H1 (cell line): ENCODE measurements around the gene PDRG1. TPM values are rescaled to one million over a fixed set of nuclear protein-coding genes. Genes with fewer than 3 reads are reported as not detected.

ENCODE experiments used
- CHD7 ChIP-seq: fragments of 300-600 bp; sonication (generic); IDR thresholded peaks from 2 replicates; pipeline ENCODE4 v1.7.1; 2012; ENCODE audit warnings: low read length, moderate library complexity, mild to moderate bottlenecking, inconsistent platforms; ENCODE audit not compliant: insufficient replicate concordance
- KDM4A ChIP-seq: IDR thresholded peaks from one replicate; pipeline ENCODE4 v1.7.1; 2012; ENCODE audit warnings: low read depth, mild to moderate bottlenecking, moderate library complexity, low read length, inconsistent platforms; ENCODE audit not compliant: severe bottlenecking
- PHF8 ChIP-seq: fragments of 200-600 bp; sonication (generic); conservative IDR thresholded peaks from 2 replicates; pipeline ENCODE4 v1.7.1; 2012; ENCODE audit warnings: low read depth, mild to moderate bottlenecking, inconsistent platforms, low read length, moderate library complexity
- POLR2AphosphoS5 ChIP-seq: IDR thresholded peaks from 2 replicates; pipeline ENCODE4 v1.6.1; 2011; ENCODE audit warnings: low read depth, low read length
- SAP30 ChIP-seq: fragments of 300-600 bp; sonication (generic); IDR thresholded peaks from 2 replicates; pipeline ENCODE4 v1.7.1; 2012; ENCODE audit warnings: low read length, moderate library complexity, mild to moderate bottlenecking, inconsistent platforms; ENCODE audit not compliant: insufficient read depth, insufficient replicate concordance
- SIRT6 ChIP-seq: IDR thresholded peaks from one replicate; pipeline ENCODE4 v1.7.1; 2012; ENCODE audit warnings: low read length, inconsistent platforms
- SP4 ChIP-seq: IDR thresholded peaks from 2 replicates; pipeline ENCODE4 v1.6.1; 2012; ENCODE audit warnings: low read length, inconsistent platforms
- TAF1 ChIP-seq: IDR thresholded peaks from 2 replicates; pipeline ENCODE4 v1.6.1; 2011; ENCODE audit warnings: mild to moderate bottlenecking, low read depth, low read length
- TAF7 ChIP-seq: optimal IDR thresholded peaks from 2 replicates; pipeline ENCODE3; 2011; ENCODE audit warnings: low read depth, mild to moderate bottlenecking, inconsistent platforms, low read length, moderate library complexity, borderline replicate concordance
- polyA plus RNA-seq, 7 experiments: library from polyadenylated mRNA; depleted of rRNA in 3 of 7; stranded (reverse) in 5 of 7; unstranded in 2 of 7; fragments of >200 nt in 5 of 7; fragments of 200-250 nt in 2 of 7; gene quantifications; 1 replicate in 5 of 7; 2 replicates in 1 of 7; 4 replicates in 1 of 7; pipeline versions ENCODE4 v1.2.1 to v1.2.3, GENCODE V29; 2011 to 2013; ENCODE audit warnings: missing spikeins in 2 of 7, mixed read lengths in 2 of 7
- total RNA-seq: library from RNA; stranded (reverse); fragmentation: NEBNext Ultra II Directional; extraction: Animal tissue kit (Norgen Biotek cat#: 25700); gene quantifications from 2 replicates; pipeline ENCODE4 v1.2.1, GENCODE V29; 2021

The PDRG1 gene
- total and polyA plus RNA-seq, 2 of the 8 experiments (the other 6 are each of a cell fraction or from before 2014, with no cell fraction given): 14.2 to 20.8 TPM

GRCh38 chr20:31951530-31952453 lies at the start of gene PDRG1 (continued):
- TF ChIP-seq TAF1 (peak; percentile 93), SAP30 (peak; percentile 36), POLR2AphosphoS5 (peak; percentile 92), SIRT6 (peak; percentile 9), KDM4A (peak; percentile 99), PHF8 (peak; percentile 92), TAF7 (peak; percentile 69), CHD7 (no peak), SP4 (peak; percentile 96; the same call in 1 of the 2 replicates)
